ENCODE data around the gene EMP2.

- TF ChIP-seq CTCF (IDR thresholded peaks at IDR 0.05; ENCODE audit: low read length) (no peak), EZH2 (IDR thresholded peaks at IDR 0.05; ENCODE audit: borderline replicate concordance, low read length) (no peak)
Observed at GRCh38 chr16:10577305-10578202, 2.8 kb downstream of the EMP2 start.

All from OCI-LY1 (cell line).